ENCODE measurements around the gene SLC36A4.
"Not testable (repeated sequence)": the region's sequence is repeated elsewhere in the genome, so short reads cannot be mapped to it uniquely, and the experiment has no call there.

Gene SLC36A4

GRCh38 chr11:93113824-93114223 lies 84.0 kb downstream of the SLC36A4 start:
- no peaks in the 10 kb centered on the region for H3K4me1 ChIP-seq
- intact Hi-C loops (cut with DNase I; ENCODE audit: low total_unique reads) = no loop called here
- peaks cover 0 to 4% (median 0%) of the 10 kb centered on the region in 3 donors for H3K9me3 ChIP-seq
- H3K27ac ChIP-seq = no peak overlapping the region
- no peak overlapping the region for H3K4me3 ChIP-seq
- no peaks in the 10 kb centered on the region for H3K36me3 ChIP-seq
- DNase-seq = no peak
- TF ChIP-seq CTCF (IDR thresholded peaks at IDR 0.05) = no peak
- no peaks in the 10 kb centered on the region for H3K27me3 ChIP-seq

GRCh38 chr11:93111147-93111546 lies 86.6 kb downstream of the SLC36A4 start:
- H3K9me3 ChIP-seq; H3K4me3 ChIP-seq; DNase-seq; H3K27me3 ChIP-seq; H3K27ac ChIP-seq; intact Hi-C loops (cut with DNase I; ENCODE audit: low total_unique reads); H3K4me1 ChIP-seq; H3K36me3 ChIP-seq: not testable (repeated sequence)

GRCh38 chr11:93100211-93100610 lies 97.6 kb downstream of the SLC36A4 start:
- Histone ChIP-seq H3K36me3 (no peaks in the 10 kb centered on the region), H3K4me1 (no peaks in the 10 kb centered on the region), H3K4me3 (no peak overlapping the region), H3K27ac (no peak overlapping the region), H3K27me3 (no peaks in the 10 kb centered on the region), H3K9me3 (peaks cover 0 to 8% (median 0%) of the 10 kb centered on the region in 3 donors)
- DNase-seq = no peak
- intact Hi-C loops (cut with DNase I; ENCODE audit: low total_unique reads) = no loop called here
- TF ChIP-seq CTCF (IDR thresholded peaks at IDR 0.05) = no peak

- no peak for DNase-seq
- Histone ChIP-seq H3K4me3 (no peak overlapping the region), H3K4me1 (no peaks in the 10 kb centered on the region), H3K27me3 (no peaks in the 10 kb centered on the region), H3K9me3 (peaks cover 0 to 8% (median 0%) of the 10 kb centered on the region in 3 donors), H3K36me3 (no peaks in the 10 kb centered on the region), H3K27ac (no peak overlapping the region)
- intact Hi-C loops (cut with DNase I; ENCODE audit: low total_unique reads) = no loop called here
- TF ChIP-seq CTCF (IDR thresholded peaks at IDR 0.05) = no peak
Observed at GRCh38 chr11:93099806-93100205, 98.0 kb downstream of the SLC36A4 start.

Measured in tibial artery (tissue), 4 donors.